Left renal cortex interstitium (tissue), 4 donors: ENCODE results near the gene TBC1D5. TPM values are rescaled to one million over a fixed set of nuclear protein-coding genes. Genes with fewer than 3 reads are reported as not detected.
"Not testable (repeated sequence)": the region's sequence is repeated elsewhere in the genome, so short reads cannot be mapped to it uniquely, and the experiment has no call there.

Source experiments
- DNase-seq, 4 donors: peaks; one replicate each; pipeline ENCODE4 v3.0.0-alpha.2; 2013; ENCODE audit warnings: low read depth in 4 of 4, low spot score in 2 of 4, missing footprints in 1 of 4
- polyA plus RNA-seq, 4 donors: library from polyadenylated mRNA; unstranded; fragments of 120-200 nt; gene quantifications; one replicate each; pipeline ENCODE4 v1.2.1, GENCODE V29; 2013; ENCODE audit not compliant: insufficient read length in 4 of 4

TBC1D5 gene
- polyA plus RNA-seq, 4 donors = 49.0 to 54.0 (median 50.9) TPM

DNA sequence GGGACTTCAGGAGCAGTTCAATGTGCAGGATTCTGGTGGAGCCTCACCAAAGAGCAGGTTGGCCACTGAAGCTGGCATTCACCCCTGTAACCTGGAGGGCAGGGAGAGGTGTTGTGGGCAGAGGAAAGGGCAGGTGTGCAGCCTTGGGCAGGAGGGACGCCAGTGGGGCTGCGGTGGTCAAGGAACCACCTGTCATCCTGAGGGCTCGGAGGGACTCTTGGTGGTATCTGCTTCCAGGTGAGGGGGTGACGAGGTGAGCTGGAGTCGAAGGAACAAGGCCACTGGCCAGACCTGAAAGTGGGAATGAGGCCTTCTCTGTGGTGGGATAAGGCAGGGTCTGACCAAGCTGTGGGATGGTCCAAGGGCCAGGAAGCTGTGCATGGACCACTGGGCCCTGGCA is 588.2 kb downstream of the TBC1D5 start:
- no peak for DNase-seq

- no peak for DNase-seq
These were observed 589.2 kb downstream of the TBC1D5 start for GRCh38 chr3:17153209-17153608.

GRCh38 chr3:17151598-17152373 is 590.6 kb downstream of the TBC1D5 start:
- no peak for DNase-seq

- no peak for DNase-seq
These were observed 593.4 kb downstream of the TBC1D5 start for GRCh38 chr3:17149076-17149475.

- DNase-seq = no peak
These were observed 597.8 kb downstream of the TBC1D5 start for GRCh38 chr3:17144665-17144993.

GRCh38 chr3:17143893-17144664 is 598.4 kb downstream of the TBC1D5 start:
- no peak for DNase-seq

- no peak for DNase-seq
These were observed 599.9 kb downstream of the TBC1D5 start for GRCh38 chr3:17142516-17142915.

DNA sequence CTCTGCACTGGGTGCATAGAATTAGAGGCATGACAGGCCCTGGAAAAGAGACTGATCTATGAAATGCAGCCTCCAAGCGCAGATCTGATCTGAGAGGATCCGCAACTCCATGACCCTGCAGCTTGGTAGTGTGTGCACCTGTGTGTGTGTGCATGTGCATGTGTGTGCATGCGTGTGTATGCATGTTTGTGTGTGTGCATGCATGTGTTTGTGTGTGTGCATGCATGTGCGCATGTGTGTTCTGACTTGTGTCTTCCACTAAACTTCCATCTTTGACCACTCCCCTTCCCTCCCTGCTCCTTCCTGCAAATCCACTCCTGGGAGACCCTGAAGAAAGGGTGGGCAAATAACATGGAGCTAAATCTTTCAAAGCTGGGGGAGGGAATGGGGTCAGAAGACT is 600.7 kb downstream of the TBC1D5 start:
- no peak for DNase-seq

DNA sequence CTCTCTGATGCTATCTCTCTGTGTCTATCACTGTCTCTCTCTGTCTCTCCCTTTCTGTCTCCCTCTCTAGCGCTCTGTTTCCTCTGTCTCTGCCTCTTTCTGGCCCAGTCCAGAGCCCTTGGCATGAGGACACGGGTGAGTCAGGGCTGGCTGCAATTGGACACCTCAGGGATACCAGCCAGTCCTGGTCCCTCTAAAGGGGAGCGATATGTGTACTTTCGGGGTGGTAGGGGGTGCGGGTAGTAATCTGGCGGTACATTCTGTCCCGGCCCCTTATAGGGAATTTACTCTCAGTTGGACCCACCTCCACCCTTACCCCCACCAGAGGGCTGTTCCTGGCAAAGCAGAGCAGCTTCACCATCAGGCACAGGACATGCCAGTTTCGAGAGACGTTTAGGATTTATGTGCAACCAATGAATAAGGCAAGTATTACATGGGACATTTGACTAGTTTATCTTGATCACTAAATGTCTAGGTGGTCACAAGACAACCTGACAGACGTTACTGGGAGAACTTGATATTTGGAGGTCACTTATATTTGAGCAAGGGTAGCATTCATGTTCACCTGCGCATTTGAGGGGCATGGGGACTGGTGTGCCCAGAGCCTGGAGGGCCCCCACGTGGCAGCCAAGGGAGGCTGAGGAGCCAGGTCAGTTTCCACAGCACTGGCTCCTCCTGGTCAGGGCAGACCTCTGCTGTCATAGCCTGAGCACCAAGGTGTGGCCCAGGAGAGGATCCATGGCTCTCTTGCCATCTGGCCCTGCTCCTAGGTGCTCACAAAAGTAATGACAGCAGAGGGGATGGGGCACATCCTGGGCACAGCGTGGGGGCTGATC is 601.5 kb downstream of the TBC1D5 start:
- no peak for DNase-seq

DNA sequence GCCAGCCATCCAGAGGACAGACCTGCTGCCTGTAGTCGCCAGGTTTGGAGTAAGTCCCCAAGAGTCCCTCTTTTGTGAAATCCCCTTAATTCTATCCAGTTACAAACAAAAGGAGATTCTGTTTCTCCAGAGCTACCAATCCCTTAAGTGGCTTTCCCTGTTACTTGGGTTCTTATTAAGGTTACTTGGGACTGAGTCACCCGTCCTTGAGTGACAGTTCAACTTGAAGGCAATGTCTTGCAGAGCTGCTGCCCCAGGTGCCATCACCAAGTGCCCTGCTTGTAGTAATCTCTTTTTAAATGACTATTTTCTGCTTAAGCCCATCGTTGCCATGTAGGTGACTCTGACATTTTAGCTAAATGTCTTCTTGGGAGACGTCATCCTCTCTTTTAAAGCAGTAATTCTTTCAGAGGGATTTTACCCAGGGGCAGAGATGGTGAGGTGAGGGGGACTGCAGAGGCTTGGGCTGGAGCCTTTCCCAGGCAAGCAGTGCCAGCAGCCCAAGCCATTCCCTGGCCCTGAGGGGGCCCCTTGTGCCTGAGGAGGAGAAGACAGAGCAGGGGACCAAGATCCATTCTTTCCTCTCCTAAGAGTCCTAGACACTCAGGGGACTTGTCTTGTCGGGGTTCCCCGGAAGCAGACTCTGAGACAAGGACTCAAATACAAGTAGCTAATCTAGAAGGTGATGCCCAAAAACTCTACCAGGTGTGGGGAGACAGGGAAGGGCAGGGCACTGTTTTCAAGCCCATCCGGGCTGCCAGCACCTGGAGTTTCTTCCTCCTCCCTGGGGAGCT is 604.0 kb downstream of the TBC1D5 start:
- DNase-seq = no peak

GRCh38 chr3:17137321-17137826 is 605.1 kb downstream of the TBC1D5 start:
- no peak for DNase-seq

- peak in 3 of 4 donors; percentile 59 to 66 (median 65) for DNase-seq
These were observed 606.2 kb downstream of the TBC1D5 start for GRCh38 chr3:17136136-17136721.

DNA sequence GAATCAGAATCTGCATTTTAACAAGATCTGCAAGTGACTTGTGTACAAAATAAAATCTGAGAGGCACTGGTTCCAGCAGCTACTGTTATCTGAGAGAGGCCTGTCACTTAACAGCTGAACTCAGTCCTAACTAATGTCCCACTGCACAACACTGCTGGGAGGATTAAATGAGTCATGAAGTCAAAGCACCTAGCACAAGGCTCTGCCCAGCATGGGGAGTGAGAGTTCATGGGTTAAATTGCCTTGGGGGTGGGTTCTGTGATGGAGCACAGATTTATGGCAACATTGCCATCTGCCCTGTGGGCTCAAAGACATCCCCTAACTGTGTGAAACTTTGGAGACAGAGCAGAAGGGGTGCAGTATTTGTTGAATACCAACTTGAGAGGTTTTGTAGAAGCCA is 606.7 kb downstream of the TBC1D5 start:
- no peak for DNase-seq

- DNase-seq = no peak
These were observed 608.5 kb downstream of the TBC1D5 start for GRCh38 chr3:17133632-17134545.

DNA sequence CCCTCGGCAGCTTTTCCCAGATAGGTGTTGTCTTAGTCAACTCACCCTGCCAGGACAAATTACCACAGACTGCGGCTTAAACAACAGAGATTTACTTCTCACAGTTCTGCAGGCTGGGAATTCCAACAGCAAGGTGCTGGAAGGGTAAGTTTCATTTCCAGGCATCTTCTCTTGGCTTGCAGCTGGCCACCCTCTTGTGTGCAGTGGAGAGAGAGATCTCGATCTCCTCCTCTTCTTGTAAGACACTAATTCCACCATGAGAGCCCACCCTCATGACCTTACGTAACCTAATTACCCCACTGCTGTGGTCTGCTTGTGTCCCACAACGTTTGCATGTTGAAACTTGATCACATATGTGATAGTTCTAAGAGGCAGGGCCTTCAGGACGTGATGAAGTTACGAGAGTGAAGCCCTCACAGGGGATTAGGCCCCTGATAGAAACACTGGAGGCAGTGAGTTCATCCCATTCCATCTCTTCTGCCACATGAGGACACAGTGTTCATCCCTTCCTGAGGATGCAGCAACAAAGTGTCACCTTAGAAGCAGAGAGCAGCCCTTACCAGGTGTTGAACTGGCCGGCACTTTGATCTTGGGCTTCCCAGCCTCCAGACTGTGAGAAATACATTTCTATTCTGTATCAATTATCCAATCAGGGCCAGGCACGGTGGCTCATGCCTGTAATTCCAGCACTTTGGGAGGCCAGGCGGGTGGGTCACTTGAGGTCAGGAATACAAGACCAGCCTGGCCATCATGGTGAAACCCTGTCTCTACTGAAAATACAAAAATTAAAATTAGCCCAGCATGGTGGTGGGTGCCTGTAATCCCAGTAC is 609.9 kb downstream of the TBC1D5 start:
- no peak for DNase-seq

DNA sequence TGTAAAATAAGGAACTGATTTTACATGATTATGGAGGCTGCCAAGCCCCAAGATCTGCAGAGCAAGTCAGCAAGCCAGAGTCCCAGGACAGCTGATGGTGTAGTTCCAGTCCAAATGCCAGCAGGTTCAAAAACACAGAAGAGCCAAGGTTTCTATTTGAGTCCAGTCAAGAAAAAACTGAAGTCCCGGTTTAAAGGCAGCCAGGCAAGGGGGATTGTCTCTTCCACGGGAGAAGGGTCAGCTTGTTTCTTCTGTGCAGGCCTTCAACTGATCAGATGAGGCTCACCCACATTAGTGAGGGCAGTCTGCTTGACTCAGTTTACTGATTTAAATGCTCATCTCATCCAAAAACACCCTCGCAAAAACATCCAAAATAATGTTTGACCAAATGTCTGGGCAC is 611.5 kb downstream of the TBC1D5 start:
- no peak for DNase-seq

DNA sequence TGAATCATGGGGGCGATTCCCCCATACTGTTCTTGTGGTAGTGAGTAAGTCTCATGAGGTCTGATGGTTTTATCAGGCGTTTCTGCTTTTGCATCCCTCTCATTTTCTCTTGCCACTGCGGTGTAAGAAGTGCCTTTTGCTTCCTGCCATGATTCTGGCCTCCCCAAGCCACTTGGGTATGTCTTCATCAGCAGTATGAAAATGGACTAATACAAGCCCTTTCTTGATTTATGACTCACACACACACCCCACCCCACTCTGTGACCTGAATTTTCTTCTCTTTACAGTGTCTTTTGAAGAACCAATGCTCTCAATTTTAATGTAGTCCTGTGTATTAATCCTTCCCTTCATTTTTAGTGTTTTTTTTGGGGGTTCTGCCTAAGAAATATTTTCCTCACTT is 612.9 kb downstream of the TBC1D5 start:
- no peak for DNase-seq

DNA sequence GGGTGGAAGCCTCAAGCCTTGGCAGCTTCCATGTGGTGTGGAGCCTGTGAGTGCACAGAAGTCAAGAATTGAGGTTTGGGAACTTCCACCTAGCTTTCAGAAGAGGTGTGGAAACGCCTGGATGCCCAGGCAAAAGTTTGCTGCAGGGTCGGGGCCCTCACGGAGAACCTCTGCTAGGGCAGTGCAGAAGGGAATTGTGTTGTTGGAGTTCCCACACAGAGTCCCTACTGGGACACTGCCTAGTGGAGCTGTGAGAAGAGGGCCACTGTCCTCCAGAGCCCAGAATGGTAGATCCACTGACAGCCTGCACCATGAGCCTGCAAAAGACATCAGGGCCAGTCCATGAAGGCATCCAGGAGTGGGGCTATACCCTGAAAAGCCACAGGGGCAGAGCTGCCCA is 613.8 kb downstream of the TBC1D5 start:
- DNase-seq = not testable (repeated sequence)
